Sigmoid colon (tissue), 7 donors: ENCODE results near the gene CHRNA4. TPM values are rescaled to one million over a fixed set of nuclear protein-coding genes. Genes with fewer than 3 reads are reported as not detected.

ENCODE experiments used
- DNase-seq: peaks from one replicate; pipeline ENCODE4 v3.0.0-alpha.2; 2019
- H3K27ac ChIP-seq, 4 donors: fragments of 200-600 bp; sonication (generic); one replicate each; pipeline ENCODE4 v1.5.1; 2016 to 2019; ENCODE audit warnings: mild to moderate bottlenecking in 1 of 4
- H3K27me3 ChIP-seq, 3 donors: fragments of 200-600 bp; sonication (generic); one replicate each; pipeline ENCODE4 v1.5.1; 2019; ENCODE audit warnings: mild to moderate bottlenecking in 1 of 3
- H3K36me3 ChIP-seq, 4 donors: fragments of 200-600 bp; sonication (generic); one replicate each; pipeline ENCODE4 v1.5.1; 2016 to 2019
- H3K4me1 ChIP-seq, 4 donors: fragments of 200-600 bp; sonication (generic); one replicate each; pipeline ENCODE4 v1.5.1; 2017 to 2019
- H3K4me3 ChIP-seq, 4 donors: fragments of 200-600 bp; sonication (generic); one replicate each; pipeline ENCODE4 v1.5.1; 2017 to 2019; ENCODE audit warnings: mild to moderate bottlenecking in 2 of 4, moderate library complexity in 1 of 4
- H3K9me3 ChIP-seq, 4 donors: fragments of 200-600 bp in 3 of 4; sonication (generic) in 3 of 4; one replicate each; pipeline versions ENCODE4 v1.5.1 to v1.6.1; 2013 to 2019
- CTCF ChIP-seq, 4 experiments: fragments of 450-650 bp in 3 of 4; fragments of 200-600 bp in 1 of 4; IDR thresholded peaks; one replicate each; pipeline ENCODE4 v1.5.1; 2016 to 2019; ENCODE audit warnings: antibody characterized with exemption in 4 of 4, mild to moderate bottlenecking in 3 of 4, moderate library complexity in 2 of 4
- EP300 ChIP-seq, 4 donors: sonication (generic); formaldehyde crosslinking; IDR thresholded peaks; one replicate each; pipeline ENCODE4 v1.6.1; 2017; ENCODE audit warnings: antibody characterized with exemption in 4 of 4
- POLR2A ChIP-seq, 2 donors: fragments of 450-650 bp; IDR thresholded peaks; one replicate each; pipeline ENCODE4 v1.6.1; 2016; ENCODE audit warnings: antibody characterized with exemption in 2 of 2, mild to moderate bottlenecking in 2 of 2, moderate library complexity in 2 of 2
- POLR2AphosphoS5 ChIP-seq, 4 donors: sonication (generic); formaldehyde crosslinking; IDR thresholded peaks; one replicate each; pipeline ENCODE4 v1.6.1; 2017; ENCODE audit warnings: antibody characterized with exemption in 4 of 4
- WGBS, 2 donors: extraction: QIAGEN DNeasy Blood & Tissue Kit; methylation state at CpG; one replicate each; pipeline ENCODE4 v1.1.7; 2013; 5-methylcytosine and 5-hydroxymethylcytosine counted together
- intact Hi-C: fragments of 100-400 bp; cut with DNase I; formaldehyde crosslinking; loops from one replicate; pipeline ENCODE4 v1.15.1; 2023
- polyA plus RNA-seq, 3 donors: library from polyadenylated mRNA; stranded (reverse); fragments of 200-250 nt; gene quantifications; one replicate each; pipeline ENCODE4 v1.2.3, GENCODE V29; 2013
- total RNA-seq, 4 donors: library from RNA; depleted of rRNA; stranded (reverse); fragments of >200 nt; gene quantifications; one replicate each; pipeline ENCODE4 v1.1.0, GENCODE V29; 2016
- donor health status: healthy with polysubstance abuse.
- donor health status: Bipolar disorder and iron deficiency.
- donor health status: healthy.

CHRNA4 gene
- total and polyA plus RNA-seq, 7 donors: 0.07 to 1.1 TPM; not detected in 5

- peak; percentile 25 for DNase-seq
- 70 to 92% methylated on average over 6 of the region's 6 CpGs for WGBS, 2 donors
- Histone ChIP-seq H3K4me1 (peaks cover 0 to 7% (median 0%) of the 10 kb centered on the region in 4 donors), H3K27ac (no peak overlapping the region), H3K9me3 (no peaks in the 10 kb centered on the region), H3K27me3 (peaks cover 0 to 26% (median 3%) of the 10 kb centered on the region in 3 donors), H3K4me3 (no peak overlapping the region), H3K36me3 (no peaks in the 10 kb centered on the region)
- intact Hi-C loops: no loop called here
- TF ChIP-seq CTCF (IDR thresholded peaks at IDR 0.05) (no peak), POLR2AphosphoS5 (IDR thresholded peaks at IDR 0.05) (no peak), EP300 (IDR thresholded peaks at IDR 0.05) (no peak), POLR2A (IDR thresholded peaks at IDR 0.05) (no peak)
Measured at GRCh38 chr20:63317061-63317460, 44.1 kb downstream of the CHRNA4 start.

GRCh38 chr20:63316502-63316921 is 44.6 kb downstream of the CHRNA4 start:
- intact Hi-C loops: no loop called here
- Histone ChIP-seq H3K4me1 (peaks cover 0 to 7% (median 0%) of the 10 kb centered on the region in 4 donors), H3K4me3 (no peak overlapping the region), H3K9me3 (no peaks in the 10 kb centered on the region), H3K27ac (no peak overlapping the region), H3K27me3 (peaks cover 0 to 22% (median 3%) of the 10 kb centered on the region in 3 donors), H3K36me3 (no peaks in the 10 kb centered on the region)
- DNase-seq: peak; percentile 46
- WGBS, 2 donors: 68 to 79% methylated on average over 14 of the region's 14 CpGs
- TF ChIP-seq POLR2AphosphoS5 (IDR thresholded peaks at IDR 0.05) (no peak), EP300 (IDR thresholded peaks at IDR 0.05) (no peak)

- no peaks in the 10 kb centered on the region for H3K36me3 ChIP-seq
- intact Hi-C loops: no loop called here
- DNase-seq: peak; percentile 64
- no peak overlapping the region for H3K4me3 ChIP-seq
- TF ChIP-seq EP300 (IDR thresholded peaks at IDR 0.05) (no peak), CTCF (IDR thresholded peaks at IDR 0.05) (no peak), POLR2AphosphoS5 (IDR thresholded peaks at IDR 0.05) (no peak), POLR2A (IDR thresholded peaks at IDR 0.05) (no peak)
- no peak overlapping the region for H3K27ac ChIP-seq
- no peaks in the 10 kb centered on the region for H3K9me3 ChIP-seq
- H3K27me3 ChIP-seq: peaks cover 0 to 18% (median 3%) of the 10 kb centered on the region in 3 donors
- 74 to 81% methylated on average over 31 of the region's 31 CpGs for WGBS, 2 donors
- peaks cover 0 to 7% (median 0%) of the 10 kb centered on the region in 4 donors for H3K4me1 ChIP-seq
Measured at GRCh38 chr20:63315731-63316491, 45.2 kb downstream of the CHRNA4 start.

- H3K27ac ChIP-seq: no peak overlapping the region
- H3K4me3 ChIP-seq: no peak overlapping the region
- 32 to 57% methylated on average over 15 of the region's 15 CpGs for WGBS, 2 donors
- intact Hi-C loops: no loop called here
- H3K27me3 ChIP-seq: peaks cover 0 to 12% (median 3%) of the 10 kb centered on the region in 3 donors
- no peaks in the 10 kb centered on the region for H3K36me3 ChIP-seq
- no peaks in the 10 kb centered on the region for H3K9me3 ChIP-seq
- no peak for DNase-seq
- peaks cover 0 to under 1% (median 0%) of the 10 kb centered on the region in 4 donors for H3K4me1 ChIP-seq
- TF ChIP-seq EP300 (IDR thresholded peaks at IDR 0.05): no peak
- TF ChIP-seq POLR2A (IDR thresholded peaks at IDR 0.05): no peak
- TF ChIP-seq POLR2AphosphoS5 (IDR thresholded peaks at IDR 0.05): no peak
- no peak for TF ChIP-seq CTCF (IDR thresholded peaks at IDR 0.05)
Measured at GRCh38 chr20:63315240-63315689, 45.9 kb downstream of the CHRNA4 start.

- no peak overlapping the region for H3K27ac ChIP-seq
- WGBS, 2 donors: 73 to 85% methylated on average over 21 of the region's 21 CpGs
- H3K9me3 ChIP-seq: no peaks in the 10 kb centered on the region
- TF ChIP-seq POLR2A (IDR thresholded peaks at IDR 0.05): no peak
- TF ChIP-seq POLR2AphosphoS5 (IDR thresholded peaks at IDR 0.05): no peak
- no peak for TF ChIP-seq CTCF (IDR thresholded peaks at IDR 0.05)
- TF ChIP-seq EP300 (IDR thresholded peaks at IDR 0.05): no peak
- no peaks in the 10 kb centered on the region for H3K36me3 ChIP-seq
- peaks cover 0 to 11% (median 3%) of the 10 kb centered on the region in 3 donors for H3K27me3 ChIP-seq
- H3K4me1 ChIP-seq: no peaks in the 10 kb centered on the region
- intact Hi-C loops: loop anchor here (5.0 kb wide), 1 partner anchor 68 kb away; no protein-coding TSS in a partner anchor
- no peak for DNase-seq
- no peak overlapping the region for H3K4me3 ChIP-seq
Measured at GRCh38 chr20:63314566-63315239, 46.4 kb downstream of the CHRNA4 start.
